Body of pancreas (tissue), 4 donors: ENCODE measurements around the gene DNAAF9. TPM values are rescaled to one million over a fixed set of nuclear protein-coding genes. Genes with fewer than 3 reads are reported as not detected.

Source experiments
- ATAC-seq: fragments of 150-250 bp; one replicate; pipeline ENCODE4 v1.9.1; 2016
- DNase-seq, 4 donors: peaks; one replicate each; pipeline ENCODE4 v3.0.0-alpha.2; 2019
- H3K27ac ChIP-seq, 4 donors: fragments of 200-600 bp; sonication (generic); 1 replicate in 3 of 4; 2 replicates in 1 of 4; pipeline versions ENCODE4 v1.5.1 to v1.6.1; 2016 to 2019; ENCODE audit warnings: mild to moderate bottlenecking in 1 of 4, mixed read lengths in 1 of 4, moderate library complexity in 1 of 4
- H3K27me3 ChIP-seq, 2 donors: fragments of 200-600 bp; sonication (generic); one replicate each; pipeline ENCODE4 v1.6.0; 2016; ENCODE audit warnings: mild to moderate bottlenecking in 1 of 2
- H3K36me3 ChIP-seq, 2 donors: fragments of 200-600 bp; sonication (generic); replicated peaks in 1 of 2; 2 replicates each; pipeline ENCODE4 v1.5.1; 2016; ENCODE audit warnings: low read depth in 2 of 2; ENCODE audit not compliant: insufficient read depth in 1 of 2
- H3K4me1 ChIP-seq: fragments of 200-600 bp; sonication (generic); one replicate; pipeline ENCODE4 v1.6.0; 2016
- H3K4me3 ChIP-seq, 2 donors: fragments of 200-600 bp; sonication (generic); 1 replicate in 1 of 2; 2 replicates in 1 of 2; pipeline ENCODE4 v1.5.1; 2016 to 2019
- H3K9me3 ChIP-seq, 3 donors: fragments of 200-600 bp; sonication (generic); 1 replicate in 2 of 3; 2 replicates in 1 of 3; pipeline ENCODE4 v1.5.1; 2016
- CTCF ChIP-seq, 7 experiments: fragments of 450-650 bp in 4 of 7; fragments of 200-600 bp in 3 of 7; sonication (generic) in 3 of 7; IDR thresholded peaks; one replicate each; pipeline ENCODE4 v1.5.1; 2016 to 2019; ENCODE audit warnings: antibody characterized with exemption in 7 of 7
- POLR2A ChIP-seq, 3 donors: fragments of 450-650 bp; IDR thresholded peaks; one replicate each; pipeline ENCODE4 v1.6.1; 2016; ENCODE audit warnings: antibody characterized with exemption in 3 of 3, mild to moderate bottlenecking in 2 of 3
- WGBS, 2 donors: methylation state at CpG; one replicate each; pipeline ENCODE4 v1.1.5; 2017; 5-methylcytosine and 5-hydroxymethylcytosine counted together
- intact Hi-C: fragments of 100-400 bp; cut with DNase I; formaldehyde crosslinking; loops from one replicate; pipeline ENCODE4 v1.15.1; 2023
- total RNA-seq, 2 donors: library from RNA; depleted of rRNA; stranded (reverse); fragments of >200 nt; gene quantifications; one replicate each; pipeline ENCODE4 v1.1.0, GENCODE V29; 2016

The DNAAF9 gene
- total RNA-seq, 2 donors from 2014 or later: 10.1 to 13.2 TPM

- Histone ChIP-seq H3K36me3 (no peaks in the 10 kb centered on the region), H3K4me1 (peaks cover 6% of the 10 kb centered on the region), H3K4me3 (no peak overlapping the region), H3K27ac (no peak overlapping the region), H3K9me3 (no peaks in the 10 kb centered on the region), H3K27me3 (no peaks in the 10 kb centered on the region)
- WGBS, 2 donors: 58 to 67% methylated on average over 4 of the region's 4 CpGs
- ATAC-seq: no peak
- no peak for TF ChIP-seq CTCF (IDR thresholded peaks at IDR 0.05)
- no peak for TF ChIP-seq POLR2A (IDR thresholded peaks at IDR 0.05)
- DNase-seq: no peak
- intact Hi-C loops: no loop called here
Measured at GRCh38 chr20:3413393-3413889, 6.0 kb upstream of the DNAAF9 start.

GRCh38 chr20:3412600-3413392 is 5.3 kb upstream of the DNAAF9 start:
- no peak for DNase-seq
- Histone ChIP-seq H3K27ac (no peak overlapping the region), H3K36me3 (no peaks in the 10 kb centered on the region), H3K27me3 (no peaks in the 10 kb centered on the region), H3K4me3 (no peak overlapping the region), H3K9me3 (no peaks in the 10 kb centered on the region), H3K4me1 (peaks cover 6% of the 10 kb centered on the region)
- WGBS, 2 donors: 86 to 90% methylated on average over 11 of the region's 11 CpGs
- TF ChIP-seq CTCF (IDR thresholded peaks at IDR 0.05): no peak
- no peak for TF ChIP-seq POLR2A (IDR thresholded peaks at IDR 0.05)
- intact Hi-C loops: no loop called here
- ATAC-seq: no peak

DNA sequence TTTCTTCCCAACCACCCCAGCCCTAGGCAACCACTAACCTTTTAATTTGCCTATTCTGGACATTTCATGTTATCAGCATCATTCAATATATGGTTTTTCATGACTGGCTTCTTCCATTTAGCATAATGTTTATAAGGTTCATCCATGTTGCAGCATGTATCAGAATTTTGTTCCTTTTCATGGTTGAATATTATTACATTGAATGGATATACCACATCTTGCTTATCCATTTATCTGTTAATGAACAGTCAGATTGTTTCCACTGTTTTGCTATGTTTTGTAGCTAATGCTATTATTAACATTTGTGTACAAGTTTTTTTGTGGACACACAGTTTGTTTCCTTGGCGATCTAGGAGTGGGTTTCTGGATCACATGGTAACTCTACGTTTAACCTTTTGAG is 3.0 kb upstream of the DNAAF9 start:
- TF ChIP-seq CTCF (IDR thresholded peaks at IDR 0.05): no peak
- TF ChIP-seq POLR2A (IDR thresholded peaks at IDR 0.05): no peak
- DNase-seq: no peak
- no peaks in the 10 kb centered on the region for H3K9me3 ChIP-seq
- intact Hi-C loops: no loop called here
- H3K4me3 ChIP-seq: no peak overlapping the region
- H3K4me1 ChIP-seq: peaks cover 21% of the 10 kb centered on the region
- no peak overlapping the region for H3K27ac ChIP-seq
- 74 to 84% methylated on average over 2 of the region's 2 CpGs for WGBS, 2 donors
- H3K27me3 ChIP-seq: no peaks in the 10 kb centered on the region
- no peaks in the 10 kb centered on the region for H3K36me3 ChIP-seq
- no peak for ATAC-seq

- TF ChIP-seq POLR2A (IDR thresholded peaks at IDR 0.05) (no peak), CTCF (IDR thresholded peaks at IDR 0.05) (no peak)
- 93 to 96% methylated on average over 10 of the region's 10 CpGs for WGBS, 2 donors
- H3K4me3 ChIP-seq: no peak overlapping the region
- no peak for DNase-seq
- H3K9me3 ChIP-seq: no peaks in the 10 kb centered on the region
- ATAC-seq: no peak
- intact Hi-C loops: no loop called here
- peaks cover 24% of the 10 kb centered on the region for H3K4me1 ChIP-seq
- H3K27me3 ChIP-seq: no peaks in the 10 kb centered on the region
- no peaks in the 10 kb centered on the region for H3K36me3 ChIP-seq
- H3K27ac ChIP-seq: peak overlapping the region in 3 of 4 donors; percentile 89 to 94 (median 92)
Measured at GRCh38 chr20:3409417-3409816, 1.9 kb upstream of the DNAAF9 start.
